Raji (cell line): ENCODE results near the gene SKAP2.

Source experiments
- POLR2A ChIP-seq: IDR thresholded peaks from 2 replicates; pipeline ENCODE4 v1.6.1; 2011; ENCODE audit warnings: low read depth, low read length, control low read depth; ENCODE audit not compliant: insufficient read depth

SKAP2 gene, protein sequence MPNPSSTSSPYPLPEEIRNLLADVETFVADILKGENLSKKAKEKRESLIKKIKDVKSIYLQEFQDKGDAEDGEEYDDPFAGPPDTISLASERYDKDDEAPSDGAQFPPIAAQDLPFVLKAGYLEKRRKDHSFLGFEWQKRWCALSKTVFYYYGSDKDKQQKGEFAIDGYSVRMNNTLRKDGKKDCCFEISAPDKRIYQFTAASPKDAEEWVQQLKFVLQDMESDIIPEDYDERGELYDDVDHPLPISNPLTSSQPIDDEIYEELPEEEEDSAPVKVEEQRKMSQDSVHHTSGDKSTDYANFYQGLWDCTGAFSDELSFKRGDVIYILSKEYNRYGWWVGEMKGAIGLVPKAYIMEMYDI

DNA sequence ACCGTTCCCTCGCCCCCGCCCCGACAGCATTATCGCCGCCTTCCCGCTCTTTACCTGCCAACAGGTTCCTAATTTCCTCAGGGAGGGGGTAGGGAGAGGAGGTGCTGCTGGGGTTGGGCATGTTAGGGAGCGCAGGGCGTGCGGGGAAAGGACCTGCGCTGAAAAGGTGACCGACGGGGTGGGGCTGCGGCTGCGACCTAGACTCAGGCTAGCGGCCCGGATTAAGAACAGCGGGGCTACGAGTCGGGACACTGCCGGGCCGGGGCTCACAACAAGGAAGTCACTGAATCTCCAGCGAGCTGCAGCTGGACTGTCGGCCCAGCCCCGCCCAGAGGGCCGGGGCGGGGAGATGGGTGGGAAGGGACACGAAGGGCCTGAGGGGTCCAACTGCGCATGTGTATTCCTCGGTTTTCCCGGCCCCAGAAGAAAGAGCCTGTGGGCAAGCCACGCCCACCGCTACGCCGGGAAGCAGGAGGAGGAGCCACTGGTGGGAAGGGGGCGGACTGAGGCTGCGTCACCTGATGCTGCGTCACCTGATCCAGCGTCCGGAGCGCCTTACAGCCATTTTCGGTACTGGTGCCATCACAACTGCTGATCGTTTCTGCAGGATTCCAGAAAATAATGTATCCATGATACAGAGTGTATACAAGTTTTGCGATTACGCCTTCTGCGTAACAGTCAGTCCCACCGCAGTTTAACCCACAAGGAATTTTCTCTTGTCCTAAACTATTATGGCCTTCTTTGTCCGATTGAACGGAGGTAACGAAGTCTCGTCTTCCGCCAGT lies at the start of gene SKAP2:
Gene SKAP2, minus strand, starts transcription at position 282 of the 785 bp plus-strand sequence. Its CDS starts 161 bp downstream, at position 121.
- TF ChIP-seq POLR2A = peak; percentile 95

DNA sequence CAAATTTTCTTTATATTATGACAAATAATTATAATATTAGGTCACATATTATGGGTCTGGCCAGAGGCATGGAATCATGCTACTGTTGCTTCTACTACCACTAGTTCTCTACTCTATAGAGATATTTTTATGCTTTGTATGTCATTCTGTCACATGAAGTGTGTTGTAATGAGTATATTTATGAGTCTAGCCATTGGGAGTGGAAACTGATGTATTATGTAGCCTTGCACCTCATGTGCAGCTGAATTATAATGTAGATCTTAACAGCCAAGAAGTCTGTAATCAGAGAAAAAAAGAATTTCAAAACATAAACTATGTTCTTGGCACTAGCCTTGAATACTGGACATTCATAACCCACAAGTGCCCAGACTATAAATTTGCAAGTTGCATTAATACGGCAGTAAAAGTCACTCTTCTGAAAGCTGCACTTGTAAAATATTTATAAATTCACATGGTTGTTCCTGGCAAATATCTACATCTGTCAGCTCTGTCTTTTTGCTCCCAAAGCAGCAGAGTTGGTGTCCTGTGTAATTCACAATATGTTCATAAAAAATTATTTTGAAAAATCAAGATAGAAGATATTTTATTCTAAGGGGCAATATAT lies 48.6 kb upstream of the SKAP2 start:
- TF ChIP-seq POLR2A = no peak

DNA sequence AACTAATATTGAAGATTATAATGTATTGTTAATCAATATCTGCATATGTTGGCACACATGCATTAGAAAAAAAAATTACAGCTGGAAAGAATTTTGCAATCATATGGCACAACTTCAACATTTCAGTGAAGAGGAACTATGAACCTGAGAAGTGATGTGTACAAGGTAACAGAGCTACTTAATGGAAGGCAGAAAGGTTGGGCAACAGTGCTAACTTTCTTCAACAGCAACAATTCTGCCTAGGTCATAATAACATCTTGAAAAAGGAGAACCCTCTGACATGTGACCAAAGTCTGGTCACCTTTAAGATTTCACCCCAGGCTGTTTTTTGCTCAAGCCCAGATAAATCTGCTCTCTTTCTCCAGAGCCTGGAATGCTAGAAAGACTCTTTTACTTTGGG lies 47.9 kb upstream of the SKAP2 start:
- no peak for TF ChIP-seq POLR2A

DNA sequence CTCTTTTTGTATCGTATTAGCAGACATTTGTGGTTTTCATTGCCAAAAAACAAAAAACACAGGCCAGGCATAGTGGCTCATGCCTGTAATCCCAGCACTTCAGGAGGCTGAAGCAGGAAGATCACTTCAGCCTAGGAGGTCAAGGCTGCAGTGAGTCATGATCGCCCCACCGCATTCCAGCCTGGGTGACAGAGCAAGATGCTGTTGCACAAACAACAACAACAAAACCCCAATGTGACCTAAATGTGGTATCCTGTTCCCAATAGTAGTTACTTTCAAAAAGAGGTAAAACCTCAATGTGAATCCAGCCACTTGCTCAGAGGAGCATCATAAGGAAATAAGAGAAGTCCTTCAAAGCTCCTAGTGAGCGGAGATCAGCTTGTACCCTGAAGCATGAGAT lies 45.8 kb upstream of the SKAP2 start:
- no peak for TF ChIP-seq POLR2A

DNA sequence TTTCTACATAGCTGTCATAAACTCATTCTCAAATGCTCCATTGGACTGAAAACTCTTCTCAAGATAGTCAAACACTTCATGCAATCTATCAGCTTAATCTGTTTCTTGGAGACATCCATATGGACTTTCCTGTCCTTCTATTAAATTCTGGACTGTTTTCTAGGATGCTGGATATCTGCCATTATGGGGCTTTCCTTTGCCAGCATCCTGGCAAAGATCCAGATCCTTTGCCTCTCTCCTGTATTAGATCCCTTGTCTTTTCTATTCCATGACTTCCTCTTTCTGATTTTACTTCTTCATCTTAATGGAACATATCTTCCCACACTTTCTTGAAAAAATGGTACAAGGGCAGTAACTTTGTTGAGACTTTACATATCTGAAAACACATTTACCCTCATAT lies 35.9 kb upstream of the SKAP2 start:
- TF ChIP-seq POLR2A = no peak

DNA sequence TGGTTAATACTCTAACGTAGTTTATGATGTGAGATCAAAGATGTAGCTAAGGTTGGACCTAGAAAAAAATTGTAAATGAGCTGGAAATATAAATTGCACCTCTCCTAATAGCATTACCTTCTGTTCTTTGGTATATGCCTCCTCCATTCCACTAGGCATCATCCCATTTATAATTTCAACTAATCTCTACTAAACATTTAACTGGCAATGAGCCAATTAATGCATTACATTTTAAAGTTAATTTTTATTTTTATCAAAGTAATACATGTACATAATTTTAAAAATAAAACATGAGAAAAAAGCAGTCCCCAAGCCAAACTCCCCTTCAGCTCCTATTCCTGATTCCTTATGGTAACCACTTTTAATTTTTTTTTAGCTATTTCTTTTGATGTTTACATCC lies 35.1 kb upstream of the SKAP2 start:
- TF ChIP-seq POLR2A = no peak

DNA sequence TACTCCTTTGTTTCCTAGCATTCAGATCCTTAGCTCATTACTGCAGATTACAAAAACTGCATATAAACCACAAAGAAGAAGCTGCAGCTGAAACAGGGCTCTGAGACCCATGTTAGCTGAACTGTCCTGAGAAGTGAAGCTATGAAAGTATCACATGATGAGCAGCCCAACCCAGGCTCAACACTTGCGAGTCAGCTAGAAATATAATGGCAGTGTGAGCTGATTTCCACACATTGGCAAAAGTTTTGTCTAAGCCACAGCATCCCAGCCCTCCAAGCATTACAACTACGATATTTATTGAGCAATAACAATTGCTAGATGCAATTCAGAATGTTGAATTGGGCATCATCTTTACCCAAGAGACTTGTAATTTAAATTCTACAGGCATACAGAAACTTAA lies 34.5 kb upstream of the SKAP2 start:
- TF ChIP-seq POLR2A = no peak

DNA sequence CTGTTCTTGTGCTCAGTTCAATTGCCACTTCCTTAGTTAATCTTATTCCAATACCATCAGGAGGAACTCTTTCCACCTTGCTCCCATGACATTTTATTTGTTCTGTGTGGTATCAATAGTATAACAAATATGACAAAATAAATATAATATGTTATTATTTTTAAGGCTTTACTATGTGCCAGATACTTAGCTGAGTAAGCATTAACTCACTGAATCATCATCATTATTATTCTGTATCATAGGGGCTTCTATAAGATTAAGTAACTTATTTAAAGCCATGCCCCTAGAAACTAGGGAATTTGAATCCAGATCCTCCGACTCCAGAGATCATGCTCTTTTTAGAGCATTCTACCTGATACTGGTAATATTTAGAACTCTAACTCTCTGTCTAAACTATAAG lies 33.5 kb upstream of the SKAP2 start:
- no peak for TF ChIP-seq POLR2A

DNA sequence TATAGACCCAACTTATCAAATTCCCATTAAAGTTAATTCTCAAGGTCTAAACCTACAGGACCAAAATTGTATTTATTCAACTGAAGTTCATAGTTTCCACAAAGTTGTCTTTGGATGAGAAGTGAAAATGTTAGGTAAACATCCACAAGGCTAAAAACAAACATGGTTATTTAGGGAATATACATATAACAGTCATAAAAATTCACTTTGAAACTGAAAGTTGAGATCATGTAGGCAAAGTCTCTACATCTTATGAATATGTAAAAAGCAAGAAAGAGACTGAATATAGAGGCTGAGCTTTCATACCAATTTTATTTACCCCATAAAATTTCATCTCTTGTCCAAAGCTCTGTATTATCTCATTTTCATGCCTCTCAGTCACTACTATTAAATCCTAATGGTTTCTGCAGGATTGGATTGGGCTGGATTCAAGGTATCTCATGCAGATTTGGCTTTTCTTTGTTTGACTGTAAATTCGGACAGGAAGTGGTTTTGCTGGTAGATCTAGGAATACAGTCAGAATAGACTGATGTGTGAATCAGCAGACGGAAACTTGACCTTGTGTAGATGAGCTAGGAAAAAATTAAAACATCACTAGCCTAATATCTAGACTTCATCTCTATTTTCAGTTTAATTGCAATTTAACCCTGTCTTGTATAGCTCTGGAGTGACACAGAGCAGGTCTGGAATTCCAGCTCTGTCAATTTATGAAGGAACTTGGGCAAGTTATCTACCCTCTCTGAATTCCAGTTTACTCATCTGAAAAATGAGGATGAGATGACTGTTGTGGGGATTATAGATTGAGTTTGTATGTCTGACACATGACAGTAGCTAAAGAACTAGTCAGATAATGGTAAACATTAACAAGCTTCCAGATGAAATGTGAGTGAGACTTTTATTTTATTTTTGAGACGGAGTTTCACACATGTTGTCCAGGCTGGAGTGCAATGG lies 27.3 kb upstream of the SKAP2 start:
- TF ChIP-seq POLR2A = no peak

DNA sequence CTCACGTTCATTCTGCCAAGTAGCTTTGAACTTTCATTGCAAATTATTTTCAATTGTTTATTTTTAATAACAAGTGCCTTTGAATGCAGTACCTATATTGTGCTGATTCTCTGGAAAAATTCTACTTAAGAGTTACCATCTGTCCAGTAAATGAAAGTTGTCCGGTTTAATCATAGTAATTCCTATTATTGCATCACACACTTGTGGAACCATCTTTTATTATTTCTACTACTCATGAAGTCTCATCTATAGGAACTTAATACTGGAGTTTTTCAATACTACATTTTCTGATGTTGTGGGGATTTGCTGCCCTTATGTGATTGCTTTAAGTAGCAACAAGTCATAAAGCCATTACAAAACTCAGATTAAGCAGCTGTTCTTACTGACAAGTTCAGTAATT lies 16.5 kb upstream of the SKAP2 start:
- TF ChIP-seq POLR2A = no peak

DNA sequence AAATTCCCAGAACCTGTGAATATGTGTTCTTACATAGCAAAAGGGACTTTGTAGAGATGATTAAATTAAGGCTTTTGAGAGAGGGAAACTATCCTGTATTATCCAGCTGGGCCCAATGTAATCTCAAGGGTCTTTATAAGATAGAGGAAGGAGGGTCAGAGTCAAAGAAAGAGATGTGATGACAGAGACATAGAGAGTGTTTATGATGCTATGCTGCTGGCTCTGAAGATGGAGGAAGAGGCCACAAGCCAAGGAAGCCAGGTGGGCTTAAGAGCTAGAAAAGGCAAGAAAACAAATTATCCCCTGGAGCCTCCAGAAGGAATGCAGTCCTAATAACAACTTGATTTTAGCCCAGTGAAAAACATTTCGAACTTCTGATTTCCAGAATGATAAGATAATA lies 15.3 kb upstream of the SKAP2 start:
- no peak for TF ChIP-seq POLR2A

DNA sequence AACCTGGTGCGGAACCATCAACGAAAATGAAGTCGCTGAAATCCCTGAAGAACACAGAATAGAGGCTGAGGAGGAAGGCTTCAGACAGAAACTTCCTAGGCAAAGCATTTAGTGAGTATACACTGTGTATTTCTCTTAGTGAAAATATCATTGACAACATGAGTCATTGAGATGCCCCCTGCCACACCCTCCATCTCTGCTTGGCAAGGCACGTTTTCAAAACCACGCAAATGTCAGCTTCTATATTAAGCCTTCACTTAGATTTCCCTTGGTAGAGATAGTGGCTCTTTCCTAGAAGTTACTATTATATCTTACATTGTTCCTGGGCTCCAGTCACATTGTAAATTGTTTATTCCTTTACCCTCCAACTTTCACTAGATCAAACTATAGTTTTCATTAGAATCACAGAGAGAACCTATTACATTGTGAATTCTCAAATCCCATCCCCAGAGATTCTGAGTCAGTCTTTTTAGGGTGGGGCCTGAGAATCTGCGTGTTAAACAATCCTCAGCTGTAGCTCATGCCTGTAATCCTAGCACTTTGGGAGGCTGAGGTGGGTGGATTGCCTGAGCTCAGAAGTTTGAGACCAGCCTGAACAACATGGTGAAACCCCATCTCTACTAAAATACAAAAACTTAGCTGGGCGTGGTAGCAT lies 4.6 kb upstream of the SKAP2 start:
- no peak for TF ChIP-seq POLR2A

DNA sequence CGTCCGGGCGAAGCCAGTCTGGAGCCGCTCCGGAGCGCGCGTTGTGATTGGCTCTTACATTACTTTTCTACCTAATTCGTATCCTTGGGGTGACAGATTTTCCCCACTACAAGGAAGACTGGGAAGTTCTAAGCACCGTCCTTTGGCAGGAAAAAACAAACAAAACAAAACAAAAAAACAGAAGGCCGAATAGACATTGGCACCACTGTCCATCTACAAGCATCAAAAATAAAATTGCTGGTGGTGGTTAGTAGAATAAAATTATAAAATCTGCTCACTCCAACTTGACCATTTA lies 651 bp upstream of the SKAP2 start:
- no peak for TF ChIP-seq POLR2A

DNA sequence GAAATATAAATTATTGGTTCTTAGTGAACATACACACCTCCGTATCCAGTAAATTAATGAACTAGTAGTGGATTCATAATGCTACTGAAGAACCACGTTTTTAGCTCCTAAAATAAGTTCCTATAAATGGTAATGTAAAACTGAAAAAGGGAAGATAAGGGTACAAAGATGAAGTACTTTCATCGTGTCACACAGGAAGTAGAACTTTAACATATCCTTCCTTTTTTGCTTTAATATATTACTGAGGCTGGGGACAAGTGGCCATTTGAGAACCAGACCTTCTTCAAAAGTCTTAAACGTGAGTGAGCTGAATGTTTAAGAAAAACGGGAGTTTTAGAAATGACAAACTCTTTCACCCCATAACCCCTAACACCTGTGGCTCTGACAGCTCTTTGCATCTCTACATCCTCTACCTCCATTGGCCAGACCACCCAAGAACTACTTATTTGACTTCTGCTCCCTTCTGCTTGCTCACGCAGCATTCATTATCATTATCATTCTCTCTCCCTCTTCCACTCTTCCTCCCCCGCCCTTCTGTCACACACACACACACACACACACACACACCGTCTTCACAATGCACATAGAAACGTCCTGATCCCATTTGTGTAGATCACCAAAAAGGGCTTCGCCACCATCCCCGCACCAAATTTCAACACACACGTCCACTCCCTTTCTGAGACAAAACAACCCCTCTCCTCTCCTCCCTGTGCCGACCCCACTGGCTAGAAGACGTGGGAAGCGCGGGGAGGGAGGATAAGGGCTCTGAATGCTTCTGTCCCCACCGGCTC lies 677 bp downstream of the SKAP2 start:
- TF ChIP-seq POLR2A = no peak
